Measurements from ENCODE around the gene SGK1. TPM values are rescaled to one million over a fixed set of nuclear protein-coding genes. Genes with fewer than 3 reads are reported as not detected.

SGK1 gene
- total and polyA plus RNA-seq, 12 donors: 86.0 to 685 (median 192) TPM

DNA sequence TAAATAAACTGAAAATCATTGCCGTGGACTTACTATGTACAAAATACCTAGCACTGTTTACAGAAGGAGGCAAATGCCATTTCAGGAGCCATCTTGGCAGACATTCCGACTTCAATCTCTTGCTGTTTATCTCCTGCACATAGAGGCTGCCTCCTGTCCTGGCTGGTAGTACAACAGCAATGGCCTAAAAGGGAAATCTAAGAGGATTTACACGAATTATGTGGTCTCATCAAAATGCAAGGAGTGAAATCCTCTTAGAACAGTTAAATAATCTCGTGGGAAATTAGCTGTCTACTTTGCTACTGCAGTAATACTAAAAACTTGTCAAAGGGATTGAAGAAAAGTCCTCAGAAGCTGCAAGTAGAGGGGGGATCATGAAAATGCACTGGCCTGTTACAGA is 183.3 kb downstream of the SGK1 start:
- Histone ChIP-seq H3K9me3 (replicated peaks in 1 of 3) (no peaks in the 10 kb centered on the region), H3K27ac (no peak overlapping the region), H3K4me3 (no peak overlapping the region), H3K4me1 (replicated peaks in 1 of 2) (no peaks in the 10 kb centered on the region), H3K27me3 (no peaks in the 10 kb centered on the region), H3K36me3 (replicated peaks in 1 of 2) (no peaks in the 10 kb centered on the region)
- intact Hi-C loops (cut with DNase I): no loop called here
- 66 to 84% (median 78%) methylated on average over 4 of the region's 4 CpGs for WGBS, 4 donors
- no peak for TF ChIP-seq POLR2A (IDR thresholded peaks at IDR 0.05)
- TF ChIP-seq, protein P1, sequence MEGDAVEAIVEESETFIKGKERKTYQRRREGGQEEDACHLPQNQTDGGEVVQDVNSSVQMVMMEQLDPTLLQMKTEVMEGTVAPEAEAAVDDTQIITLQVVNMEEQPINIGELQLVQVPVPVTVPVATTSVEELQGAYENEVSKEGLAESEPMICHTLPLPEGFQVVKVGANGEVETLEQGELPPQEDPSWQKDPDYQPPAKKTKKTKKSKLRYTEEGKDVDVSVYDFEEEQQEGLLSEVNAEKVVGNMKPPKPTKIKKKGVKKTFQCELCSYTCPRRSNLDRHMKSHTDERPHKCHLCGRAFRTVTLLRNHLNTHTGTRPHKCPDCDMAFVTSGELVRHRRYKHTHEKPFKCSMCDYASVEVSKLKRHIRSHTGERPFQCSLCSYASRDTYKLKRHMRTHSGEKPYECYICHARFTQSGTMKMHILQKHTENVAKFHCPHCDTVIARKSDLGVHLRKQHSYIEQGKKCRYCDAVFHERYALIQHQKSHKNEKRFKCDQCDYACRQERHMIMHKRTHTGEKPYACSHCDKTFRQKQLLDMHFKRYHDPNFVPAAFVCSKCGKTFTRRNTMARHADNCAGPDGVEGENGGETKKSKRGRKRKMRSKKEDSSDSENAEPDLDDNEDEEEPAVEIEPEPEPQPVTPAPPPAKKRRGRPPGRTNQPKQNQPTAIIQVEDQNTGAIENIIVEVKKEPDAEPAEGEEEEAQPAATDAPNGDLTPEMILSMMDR (IDR thresholded peaks at IDR 0.05): no peak
- no peak for DNase-seq

GRCh38 chr6:134132494-134133141 is 185.3 kb downstream of the SGK1 start:
- Histone ChIP-seq H3K36me3 (replicated peaks in 1 of 2) (no peaks in the 10 kb centered on the region), H3K4me1 (replicated peaks in 1 of 2) (no peaks in the 10 kb centered on the region), H3K4me3 (no peak overlapping the region), H3K27ac (no peak overlapping the region), H3K9me3 (replicated peaks in 1 of 3) (no peaks in the 10 kb centered on the region), H3K27me3 (no peaks in the 10 kb centered on the region)
- intact Hi-C loops (cut with DNase I): no loop called here
- no peak for DNase-seq
- 81 to 86% (median 82%) methylated on average over 3 of the region's 3 CpGs for WGBS, 4 donors
- TF ChIP-seq POLR2A (IDR thresholded peaks at IDR 0.05): no peak
- TF ChIP-seq, protein P1 (IDR thresholded peaks at IDR 0.05): no peak

DNA sequence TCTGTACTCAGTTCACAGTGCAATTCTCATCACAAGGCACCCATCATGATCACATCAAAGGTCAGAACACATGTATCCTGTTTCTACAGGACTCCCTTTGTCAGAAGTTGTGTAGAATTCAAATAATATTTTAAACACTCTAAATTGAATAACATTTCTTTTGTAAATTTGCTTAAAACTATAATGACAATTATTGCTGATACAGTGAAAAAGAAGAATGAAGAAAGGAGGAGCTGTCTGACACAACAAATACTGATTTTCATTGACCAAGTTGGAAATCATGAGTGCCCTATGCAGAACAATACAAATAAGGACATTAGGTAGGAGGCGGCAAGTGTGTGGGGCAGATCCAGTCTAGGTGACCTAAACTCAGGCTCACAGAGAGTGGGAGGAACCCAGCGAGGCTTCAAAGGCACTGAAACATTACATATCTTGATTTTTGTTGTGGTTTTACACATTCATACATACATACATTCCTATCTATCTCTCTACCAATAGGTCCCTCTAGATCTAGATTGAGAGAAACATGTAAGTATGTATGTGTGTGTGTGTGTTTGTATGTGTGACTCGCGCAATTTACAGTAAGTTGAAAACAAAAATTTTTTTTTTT is 186.3 kb downstream of the SGK1 start:
- Histone ChIP-seq H3K36me3 (replicated peaks in 1 of 2) (no peaks in the 10 kb centered on the region), H3K4me1 (replicated peaks in 1 of 2) (no peaks in the 10 kb centered on the region), H3K27ac (no peak overlapping the region), H3K4me3 (no peak overlapping the region), H3K9me3 (replicated peaks in 1 of 3) (no peaks in the 10 kb centered on the region), H3K27me3 (no peaks in the 10 kb centered on the region)
- intact Hi-C loops (cut with DNase I): no loop called here
- TF ChIP-seq, protein P1 (IDR thresholded peaks at IDR 0.05): no peak
- no peak for TF ChIP-seq POLR2A (IDR thresholded peaks at IDR 0.05)
- WGBS, 4 donors: 88 to 95% (median 93%) methylated on average over 4 of the region's 4 CpGs
- DNase-seq: no peak

DNA sequence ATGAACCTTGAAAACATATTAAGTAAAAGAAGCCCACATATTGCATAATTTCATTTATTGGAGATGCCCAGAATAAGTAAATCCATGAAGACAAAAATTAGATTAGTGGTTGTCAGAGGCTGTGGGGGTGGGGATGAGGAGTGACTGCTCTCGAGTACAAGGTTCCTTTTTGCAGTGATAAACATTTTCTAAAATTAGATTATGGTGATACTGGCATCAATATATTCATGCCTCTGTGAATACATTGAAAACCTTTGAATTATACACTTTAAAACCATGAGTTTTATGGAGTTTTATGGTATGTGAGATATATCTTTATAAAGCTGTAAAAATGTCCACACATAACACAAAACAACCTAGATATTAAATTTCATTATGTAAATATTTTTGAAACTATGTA is 189.8 kb downstream of the SGK1 start:
- DNase-seq: no peak
- no peak overlapping the region for H3K4me3 ChIP-seq
- H3K27me3 ChIP-seq: no peaks in the 10 kb centered on the region
- WGBS, 4 donors: 14 to 23% (median 19%) methylated on average over 1 of the region's 1 CpG
- TF ChIP-seq, protein P1 (IDR thresholded peaks at IDR 0.05): no peak
- TF ChIP-seq POLR2A (IDR thresholded peaks at IDR 0.05): no peak
- intact Hi-C loops (cut with DNase I): no loop called here
- no peak overlapping the region for H3K27ac ChIP-seq
- no peaks in the 10 kb centered on the region for H3K4me1 ChIP-seq (replicated peaks in 1 of 2)
- H3K9me3 ChIP-seq (replicated peaks in 1 of 3): no peaks in the 10 kb centered on the region
- no peaks in the 10 kb centered on the region for H3K36me3 ChIP-seq (replicated peaks in 1 of 2)
